ENCODE results near the gene GRAPL. TPM values are rescaled to one million over a fixed set of nuclear protein-coding genes. Genes with fewer than 3 reads are reported as not detected.

Gene GRAPL
- total RNA-seq = 0.79 TPM in 1 of 2 replicates, not detected in the other

DNA sequence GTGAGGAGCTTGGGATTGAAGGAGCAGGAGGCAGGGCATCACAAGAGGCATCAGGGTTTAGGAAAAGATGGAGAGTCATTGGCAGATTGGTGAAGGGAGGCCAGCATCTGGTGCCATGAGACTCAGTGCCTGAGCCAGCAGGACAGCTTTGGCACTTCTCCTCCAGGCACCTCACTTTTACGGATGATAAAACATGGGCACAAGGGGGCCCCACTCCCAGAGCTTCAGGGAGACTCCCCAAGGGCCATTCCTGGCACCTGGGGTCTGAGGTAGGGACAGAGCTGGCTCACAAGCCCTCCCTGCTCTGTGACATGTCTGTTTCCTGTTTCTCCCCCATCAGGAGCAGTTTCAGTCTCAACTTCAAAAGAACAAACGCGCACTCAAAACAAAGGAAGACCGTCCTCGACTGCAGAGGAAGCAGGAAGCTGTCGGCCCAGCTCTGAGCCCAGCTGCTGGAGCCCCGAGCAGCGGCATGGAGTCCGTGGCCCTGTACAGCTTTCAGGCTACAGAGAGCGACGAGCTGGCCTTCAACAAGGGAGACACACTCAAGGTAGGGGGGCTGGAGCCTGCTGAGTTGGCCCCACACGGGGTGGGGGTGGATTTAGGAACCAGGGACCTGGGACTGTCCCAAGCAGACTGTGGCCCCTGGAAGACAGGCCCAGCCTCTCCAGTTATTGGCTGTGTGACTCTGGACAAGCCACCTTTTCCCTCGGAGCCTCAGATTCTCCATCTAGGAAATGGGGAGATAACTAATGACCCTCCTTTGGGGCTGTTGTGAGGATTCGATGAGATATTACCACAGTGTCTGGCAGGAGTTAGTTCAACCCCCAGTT is at the start of gene GRAPL:
Gene GRAPL (plus strand): TSS at position 442 of the 833 bp plus-strand sequence. CDS start 31 bp downstream, at position 473.

Other genes starting within 250 kb of the GRAPL start
- 0.22 TPM in 1 of 2 replicates, not detected in the other for gene SLC5A10, start 175.4 kb upstream of the GRAPL start, total RNA-seq
- gene FAM83G, start 122.8 kb upstream of the GRAPL start, total RNA-seq = 19.2 and 39.8 TPM in 2 replicates
- under 0.01 and 0.65 TPM in 2 replicates for gene GRAP, start 80.6 kb upstream of the GRAPL start, total RNA-seq
- gene EPN2, start 109.8 kb downstream of the GRAPL start, total RNA-seq = 39.0 and 60.1 TPM in 2 replicates
- gene B9D1, start 235.1 kb downstream of the GRAPL start, total RNA-seq = 23.6 and 42.8 TPM in 2 replicates

All from placental epithelial cell (primary cell).